Smooth muscle cell (in vitro differentiated cells): ENCODE results near the gene TCL1A. TPM values are rescaled to one million over a fixed set of nuclear protein-coding genes. Genes with fewer than 3 reads are reported as not detected.

Experiments used
- DNase-seq: peaks from one replicate; lab custom pipeline; 2025; ENCODE audit not compliant: unreplicated experiment; lab: John Stamatoyannopoulos, UW
- H2AFZ ChIP-seq: fragments of 200-600 bp; sonication (generic); 2 replicates; pipeline ENCODE4 v1.6.0; 2016; ENCODE audit warnings: antibody characterized with exemption, low read depth, mild to moderate bottlenecking
- H3F3A ChIP-seq: fragments of 200-600 bp; sonication (generic); 2 replicates; pipeline ENCODE4 v1.6.0; 2017; ENCODE audit warnings: antibody characterized with exemption, low read depth
- H3K27ac ChIP-seq: fragments of 200-600 bp; sonication (generic); 2 replicates; pipeline ENCODE4 v1.5.1; 2016; ENCODE audit warnings: low read depth, mild to moderate bottlenecking
- H3K27me3 ChIP-seq: fragments of 200-600 bp; sonication (generic); 2 replicates; pipeline ENCODE4 v1.6.1; 2016; ENCODE audit warnings: low read depth, mild to moderate bottlenecking
- H3K36me3 ChIP-seq: fragments of 200-600 bp; sonication (generic); 2 replicates; pipeline ENCODE4 v1.5.1; 2016; ENCODE audit warnings: low read depth
- H3K4me1 ChIP-seq: fragments of 200-600 bp; sonication (generic); 2 replicates; pipeline ENCODE4 v1.5.1; 2016; ENCODE audit warnings: low read depth
- H3K4me2 ChIP-seq: fragments of 200-600 bp; sonication (generic); 2 replicates; pipeline ENCODE4 v1.6.0; 2016; ENCODE audit warnings: mild to moderate bottlenecking
- H3K4me3 ChIP-seq: fragments of 200-600 bp; sonication (generic); 2 replicates; pipeline ENCODE4 v1.5.1; 2016; ENCODE audit warnings: mild to moderate bottlenecking
- H3K79me2 ChIP-seq: fragments of 200-600 bp; sonication (generic); 2 replicates; pipeline ENCODE4 v1.6.0; 2016; ENCODE audit warnings: low read depth, mild to moderate bottlenecking
- H3K9ac ChIP-seq: fragments of 200-600 bp; sonication (generic); 2 replicates; pipeline ENCODE4 v1.6.0; 2016; ENCODE audit warnings: low read depth
- H3K9me3 ChIP-seq: fragments of 200-600 bp; sonication (generic); replicated peaks from 2 replicates; pipeline ENCODE4 v1.5.1; 2016; ENCODE audit warnings: low read depth
- H4K20me1 ChIP-seq: fragments of 200-600 bp; sonication (generic); 2 replicates; pipeline ENCODE4 v1.6.0; 2016; ENCODE audit warnings: low read depth
- CTCF ChIP-seq: fragments of 200-600 bp; sonication (generic); IDR thresholded peaks from 2 replicates; pipeline ENCODE4 v1.5.1; 2017; ENCODE audit warnings: borderline replicate concordance, mild to moderate bottlenecking, antibody characterized with exemption; ENCODE audit not compliant: insufficient read depth, poor library complexity, severe bottlenecking
- WGBS: methylation state at CpG from one replicate; pipeline ENCODE4 v1.1.7; 2016; ENCODE audit warnings: low lambda C conversion rate; 5-methylcytosine and 5-hydroxymethylcytosine counted together
- polyA plus RNA-seq: library from polyadenylated mRNA; unstranded; fragments of >200 nt; fragmentation: Nextera tagmentation; extraction: Ambion mirVana; gene quantifications from 2 replicates; pipeline ENCODE4 v1.2.1, GENCODE V29; 2016
- total RNA-seq: library from RNA; depleted of rRNA; stranded (reverse); fragments of >200 nt; gene quantifications from 2 replicates; pipeline ENCODE4 v1.2.3, GENCODE V29; 2014

Gene TCL1A
- total and polyA plus RNA-seq, 2 experiments from 2014 or later, result not detected

- no peaks in the 10 kb centered on the region for H3F3A ChIP-seq
- no peak overlapping the region for H3K4me3 ChIP-seq
- no peaks in the 10 kb centered on the region for H4K20me1 ChIP-seq
- peaks cover 3% of the 10 kb centered on the region for H3K9me3 ChIP-seq
- DNase-seq, result no peak
- H3K4me1 ChIP-seq, result no peaks in the 10 kb centered on the region
- WGBS, result 71% methylated on average over 1 of the region's 1 CpG
- no peak overlapping the region for H2AFZ ChIP-seq
- no peak overlapping the region for H3K27ac ChIP-seq
- no peaks in the 10 kb centered on the region for H3K36me3 ChIP-seq
- no peak overlapping the region for H3K4me2 ChIP-seq
- H3K27me3 ChIP-seq, result peaks cover 8% of the 10 kb centered on the region
- no peaks in the 10 kb centered on the region for H3K79me2 ChIP-seq
- no peak for TF ChIP-seq CTCF
- no peak overlapping the region for H3K9ac ChIP-seq
These were observed 8.7 kb upstream of the TCL1A start for GRCh38 chr14:95722525-95723190.

GRCh38 chr14:95712398-95712797 is 1.5 kb downstream of the TCL1A start:
- Histone ChIP-seq H3K4me2 (no peak overlapping the region), H3K27ac (no peak overlapping the region), H3K4me3 (no peak overlapping the region), H2AFZ (no peak overlapping the region), H3K27me3 (peaks cover 11% of the 10 kb centered on the region), H3K79me2 (no peaks in the 10 kb centered on the region), H3K4me1 (no peaks in the 10 kb centered on the region), H3K9ac (no peak overlapping the region), H3K9me3 (no peaks in the 10 kb centered on the region), H3K36me3 (no peaks in the 10 kb centered on the region), H4K20me1 (no peaks in the 10 kb centered on the region), H3F3A (no peaks in the 10 kb centered on the region)
- TF ChIP-seq CTCF, result no peak
- 95% methylated on average over 9 of the region's 9 CpGs for WGBS
- no peak for DNase-seq

GRCh38 chr14:95711476-95712176 is 2.3 kb downstream of the TCL1A start:
- no peak overlapping the region for H3K4me3 ChIP-seq
- peaks cover 11% of the 10 kb centered on the region for H3K27me3 ChIP-seq
- no peaks in the 10 kb centered on the region for H3K36me3 ChIP-seq
- no peaks in the 10 kb centered on the region for H3K79me2 ChIP-seq
- DNase-seq, result no peak
- H2AFZ ChIP-seq, result no peak overlapping the region
- WGBS, result 86% methylated on average over 9 of the region's 9 CpGs
- H3K4me1 ChIP-seq, result no peaks in the 10 kb centered on the region
- no peak overlapping the region for H3K4me2 ChIP-seq
- H4K20me1 ChIP-seq, result no peaks in the 10 kb centered on the region
- H3K9me3 ChIP-seq, result no peaks in the 10 kb centered on the region
- no peaks in the 10 kb centered on the region for H3F3A ChIP-seq
- H3K9ac ChIP-seq, result no peak overlapping the region
- TF ChIP-seq CTCF, result no peak
- H3K27ac ChIP-seq, result no peak overlapping the region
